Glutamatergic neuron (in vitro differentiated cells): ENCODE results near the gene FRG2. TPM values are rescaled to one million over a fixed set of nuclear protein-coding genes. Genes with fewer than 3 reads are reported as not detected.
"Not testable (repeated sequence)": the region's sequence is repeated elsewhere in the genome, so short reads cannot be mapped to it uniquely, and the experiment has no call there.

ENCODE experiments used
- DNase-seq: peaks from one replicate; pipeline ENCODE4 v3.0.0; 2022
- H3K27ac Mint-ChIP-seq: one replicate; pipeline ENCODE4 v1.8.0; 2020; ENCODE audit warnings: mild to moderate bottlenecking, mixed read lengths, inconsistent platforms; ENCODE audit not compliant: unreplicated experiment
- H3K27me3 Mint-ChIP-seq: one replicate; pipeline ENCODE4 v1.8.0; 2020; ENCODE audit warnings: mild to moderate bottlenecking, moderate library complexity, mixed read lengths, inconsistent platforms; ENCODE audit not compliant: unreplicated experiment
- H3K36me3 Mint-ChIP-seq: one replicate; pipeline ENCODE4 v1.8.0; 2020; ENCODE audit warnings: mild to moderate bottlenecking, mixed read lengths, inconsistent platforms; ENCODE audit not compliant: unreplicated experiment
- H3K4me1 Mint-ChIP-seq: one replicate; pipeline ENCODE4 v1.8.0; 2020; ENCODE audit warnings: mild to moderate bottlenecking, low read depth, mixed read lengths, inconsistent platforms; ENCODE audit not compliant: unreplicated experiment
- H3K4me3 Mint-ChIP-seq: one replicate; pipeline ENCODE4 v1.8.0; 2020; ENCODE audit warnings: mild to moderate bottlenecking, mixed read lengths, inconsistent platforms; ENCODE audit not compliant: unreplicated experiment
- H3K9me3 Mint-ChIP-seq: one replicate; pipeline ENCODE4 v1.8.0; 2020; ENCODE audit warnings: mild to moderate bottlenecking, moderate library complexity, mixed read lengths, inconsistent platforms; ENCODE audit not compliant: unreplicated experiment
- total RNA-seq: library from RNA; stranded (reverse); fragmentation: NEBNext Ultra II Directional; extraction: Animal tissue kit (Norgen Biotek cat#: 25700); gene quantifications from one replicate; pipeline ENCODE4 v1.2.1, GENCODE V29; 2021; ENCODE audit not compliant: unreplicated experiment
- TF ChIP-seq, protein P1 (sequence below): fragments of 200-600 bp; sonication (generic); IDR thresholded peaks from one replicate; pipeline ENCODE4 v1.5.0; 2021; ENCODE audit not compliant: partially characterized antibody, unreplicated experiment

Gene FRG2
- total RNA-seq, 1 donor from 2014 or later, result not detected

DNA sequence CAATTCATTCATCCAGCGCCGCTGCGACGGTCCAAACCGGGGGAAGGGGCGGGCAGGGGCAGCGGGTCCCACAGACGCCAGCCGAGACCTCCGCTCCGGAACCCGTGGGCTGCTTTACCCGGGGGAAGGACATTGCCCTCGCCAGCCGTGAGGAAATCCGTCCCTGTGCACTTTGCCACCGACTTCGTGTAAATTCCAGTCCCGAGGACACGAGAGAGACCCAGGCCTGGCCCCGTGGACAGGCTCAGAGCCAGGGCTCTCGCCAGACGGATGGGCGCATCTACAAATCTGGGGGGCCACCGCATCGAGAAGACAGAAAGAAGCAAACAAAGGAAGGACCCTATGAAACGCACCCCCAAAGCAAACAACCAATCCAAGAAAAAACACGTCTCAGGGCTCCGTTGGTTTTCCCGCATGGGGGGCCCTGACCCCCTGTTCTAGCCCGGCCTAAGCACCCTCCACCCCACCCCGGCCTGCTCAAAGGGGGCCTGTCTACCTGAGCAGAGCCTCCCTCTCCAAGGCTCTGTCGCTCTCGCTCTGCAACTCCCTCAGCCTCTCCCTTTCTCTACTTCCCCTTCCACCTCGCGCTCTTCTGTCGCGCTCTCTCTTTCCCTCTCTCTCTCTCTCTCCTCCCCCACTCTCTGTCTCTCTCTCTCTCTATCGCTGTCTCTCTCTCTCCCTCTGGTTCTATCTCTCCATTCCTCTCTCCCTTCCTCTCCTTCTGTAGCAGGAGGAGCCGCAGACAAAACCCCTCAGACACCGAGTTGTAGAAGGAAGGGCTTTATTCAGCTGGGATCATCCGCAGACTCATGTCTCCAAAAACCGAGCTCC is 11.3 kb downstream of the FRG2 start:
- Mint-ChIP-seq H3K27me3 (peaks cover 42% of the 10 kb centered on the region), H3K4me3 (peak overlapping the region; percentile 72), H3K27ac (peak overlapping the region; percentile 1)

DNA sequence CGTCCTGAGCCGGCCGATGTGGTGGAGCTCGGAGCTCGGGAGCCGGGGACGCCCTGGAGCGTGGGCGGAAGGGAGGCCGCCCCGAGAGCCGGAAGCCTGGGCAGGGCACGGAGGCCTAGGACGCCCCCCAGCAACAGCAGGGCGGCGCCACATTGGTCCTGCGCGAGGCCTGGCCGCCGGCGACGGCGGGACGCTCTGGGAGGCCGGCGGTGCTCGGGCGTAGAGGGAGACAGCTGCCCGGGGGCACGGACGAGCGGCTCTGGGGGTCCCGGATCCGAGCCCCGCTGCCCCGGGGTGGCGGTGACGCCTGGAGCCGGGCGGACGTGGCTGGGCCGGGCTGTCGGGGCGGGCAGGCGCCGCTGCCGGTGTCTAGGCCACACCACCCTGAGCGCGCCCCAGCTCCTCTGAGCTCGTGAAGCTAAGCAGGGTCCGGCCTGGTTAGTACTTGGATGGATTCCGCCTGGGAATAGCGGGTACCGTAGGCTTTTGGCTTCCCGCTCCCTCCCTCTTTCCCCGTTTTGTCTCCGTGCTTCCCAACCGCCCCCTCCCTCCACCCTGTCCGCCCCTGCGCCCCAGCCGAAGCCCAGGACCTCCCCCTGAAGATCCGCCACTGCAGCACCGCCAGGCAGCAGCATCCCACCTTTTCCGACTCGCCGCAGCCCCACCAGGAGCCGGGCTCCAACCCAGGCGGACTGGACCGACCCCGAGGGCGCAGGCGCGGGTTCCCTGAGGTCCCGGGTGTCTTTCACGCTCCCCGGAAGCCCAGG is 12.1 kb downstream of the FRG2 start:
- Mint-ChIP-seq H3K27me3 (peaks cover 34% of the 10 kb centered on the region), H3K4me1 (peaks cover 5% of the 10 kb centered on the region), H3K4me3 (peak overlapping the region; percentile 63), H3K27ac (no peak overlapping the region), H3K9me3 (peaks cover 17% of the 10 kb centered on the region), H3K36me3 (peaks cover 8% of the 10 kb centered on the region)
- peak; percentile 66 for DNase-seq
- TF ChIP-seq, protein P1, sequence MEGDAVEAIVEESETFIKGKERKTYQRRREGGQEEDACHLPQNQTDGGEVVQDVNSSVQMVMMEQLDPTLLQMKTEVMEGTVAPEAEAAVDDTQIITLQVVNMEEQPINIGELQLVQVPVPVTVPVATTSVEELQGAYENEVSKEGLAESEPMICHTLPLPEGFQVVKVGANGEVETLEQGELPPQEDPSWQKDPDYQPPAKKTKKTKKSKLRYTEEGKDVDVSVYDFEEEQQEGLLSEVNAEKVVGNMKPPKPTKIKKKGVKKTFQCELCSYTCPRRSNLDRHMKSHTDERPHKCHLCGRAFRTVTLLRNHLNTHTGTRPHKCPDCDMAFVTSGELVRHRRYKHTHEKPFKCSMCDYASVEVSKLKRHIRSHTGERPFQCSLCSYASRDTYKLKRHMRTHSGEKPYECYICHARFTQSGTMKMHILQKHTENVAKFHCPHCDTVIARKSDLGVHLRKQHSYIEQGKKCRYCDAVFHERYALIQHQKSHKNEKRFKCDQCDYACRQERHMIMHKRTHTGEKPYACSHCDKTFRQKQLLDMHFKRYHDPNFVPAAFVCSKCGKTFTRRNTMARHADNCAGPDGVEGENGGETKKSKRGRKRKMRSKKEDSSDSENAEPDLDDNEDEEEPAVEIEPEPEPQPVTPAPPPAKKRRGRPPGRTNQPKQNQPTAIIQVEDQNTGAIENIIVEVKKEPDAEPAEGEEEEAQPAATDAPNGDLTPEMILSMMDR, result no peak

More for the DNA sequence above, 11.3 kb downstream of the FRG2 start:
- DNase-seq, result no peak
- Mint-ChIP-seq H3K9me3 (peaks cover 22% of the 10 kb centered on the region), H3K4me1 (peaks cover 5% of the 10 kb centered on the region), H3K36me3 (peaks cover 8% of the 10 kb centered on the region)
- TF ChIP-seq, protein P1, result no peak

DNA sequence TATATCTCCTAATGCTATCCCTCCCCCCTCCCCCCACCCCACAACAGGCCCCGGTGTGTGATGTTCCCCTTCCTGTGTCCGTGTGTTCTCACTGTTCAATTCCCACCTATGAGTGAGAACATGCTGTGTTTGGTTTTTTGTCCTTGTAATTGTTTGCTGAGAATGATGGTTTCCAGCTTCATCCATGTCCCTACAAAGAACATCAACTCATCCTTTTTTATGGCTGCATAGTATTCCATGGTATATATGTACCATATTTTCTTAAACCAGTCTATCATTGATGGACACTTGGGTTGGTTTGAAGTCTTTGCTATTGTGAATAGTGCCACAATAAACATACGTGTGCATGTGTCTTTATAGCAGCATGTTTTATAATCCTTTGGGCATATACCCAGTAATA is 37.1 kb downstream of the FRG2 start:
- not testable (repeated sequence) for H3K9me3 Mint-ChIP-seq, H3K36me3 Mint-ChIP-seq, H3K27me3 Mint-ChIP-seq, H3K27ac Mint-ChIP-seq, H3K4me3 Mint-ChIP-seq, DNase-seq, H3K4me1 Mint-ChIP-seq

DNA sequence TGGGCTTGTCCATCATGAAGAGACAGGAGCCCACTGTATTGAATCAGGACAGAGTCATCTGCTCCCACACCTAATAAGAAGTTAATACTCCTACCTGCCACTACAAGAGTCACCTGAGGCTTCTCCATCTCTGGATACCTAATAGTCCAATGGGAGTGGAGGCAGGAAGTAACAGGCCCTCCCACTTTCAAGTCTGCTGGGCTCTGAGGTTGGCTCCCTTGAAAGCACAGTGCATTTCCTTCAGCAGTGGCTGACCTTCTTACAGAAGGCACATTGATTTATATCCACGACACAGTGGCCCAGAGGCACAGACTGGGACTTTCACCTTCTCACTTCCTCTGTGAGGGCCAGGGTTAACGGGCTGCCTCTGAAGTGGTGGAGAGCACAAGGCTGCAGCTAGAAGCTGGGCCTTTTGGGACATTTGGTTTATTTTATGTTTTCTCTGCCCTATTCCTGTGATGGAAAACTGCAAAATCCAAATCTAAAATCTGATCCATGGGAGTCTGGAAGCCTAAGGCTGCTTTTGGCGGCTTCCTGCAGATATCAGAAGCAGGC is 38.1 kb downstream of the FRG2 start:
- H3K4me3 Mint-ChIP-seq, result no peak overlapping the region
- H3K9me3 Mint-ChIP-seq, result peaks cover 2% of the 10 kb centered on the region
- TF ChIP-seq, protein P1, result no peak
- DNase-seq, result no peak
- H3K27me3 Mint-ChIP-seq, result no peaks in the 10 kb centered on the region
- no peak overlapping the region for H3K27ac Mint-ChIP-seq
- H3K4me1 Mint-ChIP-seq, result no peaks in the 10 kb centered on the region
- no peaks in the 10 kb centered on the region for H3K36me3 Mint-ChIP-seq

DNA sequence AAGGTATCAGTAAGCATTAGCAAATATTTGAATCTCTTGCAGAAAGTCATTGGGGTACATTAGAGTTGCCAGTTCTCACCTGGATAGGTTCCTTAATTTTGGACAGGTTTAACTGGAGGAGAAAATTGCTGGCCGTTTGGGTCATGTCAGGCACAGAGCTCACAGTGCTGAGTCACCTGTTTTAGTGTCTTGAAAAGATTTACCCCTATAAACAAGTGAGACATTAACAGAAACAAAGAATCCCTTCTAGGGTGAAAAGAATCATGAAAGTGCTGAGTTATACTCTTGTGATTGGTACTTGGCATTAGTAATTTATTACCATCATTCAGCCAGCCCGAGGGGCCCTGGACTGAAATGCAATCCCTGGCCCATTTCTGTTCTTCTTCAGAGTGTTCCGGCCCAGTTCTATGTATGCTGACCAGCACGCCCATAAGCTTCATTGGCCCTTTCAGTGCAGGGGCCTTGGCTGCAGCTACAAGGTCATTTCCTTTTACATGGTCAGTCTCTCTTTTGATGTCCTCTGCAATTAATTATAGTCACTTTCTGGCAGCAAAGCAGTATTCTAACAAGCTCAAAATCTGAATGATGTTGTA is 41.3 kb downstream of the FRG2 start:
- not testable (repeated sequence) for DNase-seq, H3K27me3 Mint-ChIP-seq, H3K36me3 Mint-ChIP-seq, H3K27ac Mint-ChIP-seq, H3K4me3 Mint-ChIP-seq, H3K9me3 Mint-ChIP-seq, H3K4me1 Mint-ChIP-seq

DNA sequence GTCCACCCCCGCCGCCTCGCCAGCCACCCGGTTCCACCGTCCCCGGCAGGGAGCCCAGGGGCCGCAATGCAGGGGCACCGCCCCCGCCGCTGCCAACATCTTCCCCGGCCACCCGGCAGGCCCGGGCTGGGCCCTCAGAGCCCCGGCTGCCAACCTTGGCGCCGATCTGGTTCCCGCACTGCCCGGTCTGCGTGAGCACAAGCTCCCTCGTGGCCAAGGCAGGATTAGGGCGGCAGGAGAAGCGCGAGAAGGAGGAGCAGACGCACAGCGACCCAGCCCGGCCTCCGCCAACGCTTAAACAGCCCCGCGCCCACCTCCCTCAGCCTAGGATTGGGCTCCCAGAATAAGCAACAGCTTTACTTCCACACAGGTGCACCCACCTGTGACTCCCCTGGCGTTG is 42.4 kb downstream of the FRG2 start:
- not testable (repeated sequence) for H3K9me3 Mint-ChIP-seq, H3K4me1 Mint-ChIP-seq, DNase-seq

DNA sequence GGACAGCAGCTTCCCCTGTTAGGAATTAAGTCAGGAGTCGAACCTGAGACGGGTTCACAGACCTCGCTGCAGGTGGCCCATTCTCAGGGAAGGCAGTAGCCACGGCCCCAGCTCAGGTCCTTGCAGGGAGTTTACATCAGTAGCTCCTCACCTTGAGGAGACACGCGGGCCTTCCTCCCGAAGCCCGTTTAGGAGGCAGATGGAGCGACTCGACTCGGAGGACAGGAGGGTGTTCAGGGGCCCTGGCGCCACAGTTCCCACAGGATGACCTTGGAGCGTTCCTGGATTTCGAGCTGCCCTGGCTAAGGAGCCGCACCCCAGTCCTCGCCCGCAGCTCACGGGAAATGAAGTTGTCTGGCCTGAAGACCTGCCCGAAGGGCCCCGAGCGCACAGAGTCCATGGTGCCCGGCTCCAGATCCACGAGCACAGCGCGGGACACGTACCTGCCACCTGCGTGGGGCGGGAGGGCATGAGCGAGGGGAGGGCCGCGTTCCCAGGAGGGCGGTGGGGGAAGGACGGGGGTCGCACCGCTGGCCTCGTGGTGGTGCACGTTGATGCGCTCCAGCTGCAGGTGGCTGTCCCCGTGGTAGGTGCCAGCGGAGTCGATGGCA is 43.0 kb downstream of the FRG2 start:
- H3K9me3 Mint-ChIP-seq, H3K36me3 Mint-ChIP-seq, H3K4me1 Mint-ChIP-seq, DNase-seq, H3K27me3 Mint-ChIP-seq, H3K27ac Mint-ChIP-seq, H3K4me3 Mint-ChIP-seq: not testable (repeated sequence)

More for the DNA sequence above, 42.4 kb downstream of the FRG2 start:
- not testable (repeated sequence) for H3K27ac Mint-ChIP-seq, H3K36me3 Mint-ChIP-seq, H3K27me3 Mint-ChIP-seq, H3K4me3 Mint-ChIP-seq
